ENCODE results near the gene ZNF747.

The ZNF747 gene

GRCh38 chr16:30494709-30495108, 39.9 kb downstream of the ZNF747 start:
- H3K4me2 ChIP-seq (ENCODE audit: low read length), result no peak overlapping the region
- H3K4me3 ChIP-seq (ENCODE audit: low read depth, low read length), result no peak overlapping the region
- no peaks in the 10 kb centered on the region for H3K36me3 ChIP-seq (ENCODE audit: control insufficient read depth, insufficient read depth, low read length)
- H3K9ac ChIP-seq, result no peak overlapping the region
- H3K79me2 ChIP-seq, result no peaks in the 10 kb centered on the region
- no peaks in the 10 kb centered on the region for H3K27me3 ChIP-seq (ENCODE audit: control insufficient read depth, insufficient read depth, low read length)
- TF ChIP-seq CTCF (IDR thresholded peaks at IDR 0.05), result no peak
- no peaks in the 10 kb centered on the region for H3K4me1 ChIP-seq
- H2AFZ ChIP-seq, result no peak overlapping the region
- H3K9me3 ChIP-seq (ENCODE audit: control insufficient read depth, low read length), result no peaks in the 10 kb centered on the region
- no peak overlapping the region for H3K27ac ChIP-seq

GRCh38 chr16:30493941-30494488, 40.6 kb downstream of the ZNF747 start:
- Histone ChIP-seq H3K79me2 (no peaks in the 10 kb centered on the region), H3K4me3 (ENCODE audit: low read depth, low read length) (no peak overlapping the region), H3K4me2 (ENCODE audit: low read length) (no peak overlapping the region), H3K36me3 (ENCODE audit: control insufficient read depth, insufficient read depth, low read length) (no peaks in the 10 kb centered on the region), H2AFZ (no peak overlapping the region), H3K9ac (no peak overlapping the region), H3K27ac (no peak overlapping the region), H3K4me1 (no peaks in the 10 kb centered on the region), H3K9me3 (ENCODE audit: control insufficient read depth, low read length) (no peaks in the 10 kb centered on the region), H3K27me3 (ENCODE audit: control insufficient read depth, insufficient read depth, low read length) (no peaks in the 10 kb centered on the region)
- no peak for TF ChIP-seq CTCF (IDR thresholded peaks at IDR 0.05)

- no peaks in the 10 kb centered on the region for H3K79me2 ChIP-seq
- no peak overlapping the region for H2AFZ ChIP-seq
- no peaks in the 10 kb centered on the region for H3K27me3 ChIP-seq (ENCODE audit: control insufficient read depth, insufficient read depth, low read length)
- no peak overlapping the region for H3K9ac ChIP-seq
- H3K27ac ChIP-seq, result no peak overlapping the region
- H3K4me2 ChIP-seq (ENCODE audit: low read length), result no peak overlapping the region
- no peak for TF ChIP-seq CTCF (IDR thresholded peaks at IDR 0.05)
- no peaks in the 10 kb centered on the region for H3K9me3 ChIP-seq (ENCODE audit: control insufficient read depth, low read length)
- H3K4me1 ChIP-seq, result no peaks in the 10 kb centered on the region
- no peak overlapping the region for H3K4me3 ChIP-seq (ENCODE audit: low read depth, low read length)
- H3K36me3 ChIP-seq (ENCODE audit: control insufficient read depth, insufficient read depth, low read length), result no peaks in the 10 kb centered on the region
These were observed 42.8 kb downstream of the ZNF747 start for GRCh38 chr16:30491744-30492308.

- no peak overlapping the region for H3K4me3 ChIP-seq (ENCODE audit: low read depth, low read length)
- H3K9me3 ChIP-seq (ENCODE audit: control insufficient read depth, low read length), result no peaks in the 10 kb centered on the region
- H3K36me3 ChIP-seq (ENCODE audit: control insufficient read depth, insufficient read depth, low read length), result no peaks in the 10 kb centered on the region
- H3K27me3 ChIP-seq (ENCODE audit: control insufficient read depth, insufficient read depth, low read length), result no peaks in the 10 kb centered on the region
- H3K9ac ChIP-seq, result no peak overlapping the region
- H2AFZ ChIP-seq, result no peak overlapping the region
- no peak for TF ChIP-seq CTCF (IDR thresholded peaks at IDR 0.05)
- H3K4me1 ChIP-seq, result no peaks in the 10 kb centered on the region
- H3K4me2 ChIP-seq (ENCODE audit: low read length), result no peak overlapping the region
- H3K27ac ChIP-seq, result no peak overlapping the region
- H3K79me2 ChIP-seq, result no peaks in the 10 kb centered on the region
These were observed 43.4 kb downstream of the ZNF747 start for GRCh38 chr16:30491229-30491628.

- Histone ChIP-seq H3K27ac (no peak overlapping the region), H2AFZ (no peak overlapping the region), H3K4me1 (no peaks in the 10 kb centered on the region), H3K27me3 (ENCODE audit: control insufficient read depth, insufficient read depth, low read length) (no peaks in the 10 kb centered on the region), H3K79me2 (no peaks in the 10 kb centered on the region), H3K4me3 (ENCODE audit: low read depth, low read length) (no peak overlapping the region), H3K9ac (no peak overlapping the region), H3K36me3 (ENCODE audit: control insufficient read depth, insufficient read depth, low read length) (no peaks in the 10 kb centered on the region), H3K4me2 (ENCODE audit: low read length) (no peak overlapping the region), H3K9me3 (ENCODE audit: control insufficient read depth, low read length) (no peaks in the 10 kb centered on the region)
- no peak for TF ChIP-seq CTCF (IDR thresholded peaks at IDR 0.05)
These were observed 44.4 kb downstream of the ZNF747 start for GRCh38 chr16:30490210-30490609.
